Stomach (tissue), 19 donors: ENCODE results near the gene RBFOX1. TPM values are rescaled to one million over a fixed set of nuclear protein-coding genes. Genes with fewer than 3 reads are reported as not detected.

Experiments
- DNase-seq, 2 donors: peaks; one replicate each; pipeline versions ENCODE4 v3.0.0 to v3.0.0-alpha.2; 2013 to 2019
- H3K27ac ChIP-seq, 5 donors: fragments of 200-600 bp in 4 of 5; sonication (generic) in 4 of 5; one replicate each; pipeline ENCODE4 v1.5.1; 2013 to 2019; ENCODE audit warnings: mild to moderate bottlenecking in 1 of 5, moderate library complexity in 1 of 5
- H3K27me3 ChIP-seq, 3 donors: fragments of 200-600 bp; sonication (generic); one replicate each; pipeline ENCODE4 v1.5.1; 2017 to 2019; ENCODE audit warnings: mixed run types in 1 of 3
- H3K36me3 ChIP-seq, 4 donors: fragments of 200-600 bp; sonication (generic); 1 replicate in 3 of 4; 2 replicates in 1 of 4; pipeline ENCODE4 v1.5.1; 2016 to 2019
- H3K4me1 ChIP-seq, 4 donors: fragments of 200-600 bp; sonication (generic); one replicate each; pipeline ENCODE4 v1.5.1; 2016 to 2019
- H3K4me3 ChIP-seq, 4 donors: fragments of 200-600 bp; sonication (generic) in 3 of 4; one replicate each; pipeline ENCODE4 v1.5.1; 2016 to 2019; ENCODE audit warnings: mild to moderate bottlenecking in 1 of 4
- H3K9me3 ChIP-seq, 4 donors: fragments of 200-600 bp; sonication (generic); one replicate each; pipeline ENCODE4 v1.5.1; 2016 to 2019
- EP300 ChIP-seq: sonication (generic); formaldehyde crosslinking; IDR thresholded peaks from one replicate; pipeline ENCODE4 v1.6.1; 2017; ENCODE audit warnings: antibody characterized with exemption
- POLR2A ChIP-seq, 4 donors: fragments of 450-650 bp; IDR thresholded peaks; one replicate each; pipeline ENCODE4 v1.6.1; 2016; ENCODE audit warnings: antibody characterized with exemption in 4 of 4, control low read depth in 2 of 4, mild to moderate bottlenecking in 1 of 4, moderate library complexity in 1 of 4
- POLR2AphosphoS5 ChIP-seq, 3 donors: sonication (generic); formaldehyde crosslinking; IDR thresholded peaks; one replicate each; pipeline ENCODE4 v1.6.1; 2016; ENCODE audit warnings: antibody characterized with exemption in 3 of 3
- WGBS, 5 donors: extraction: QIAGEN DNeasy Blood & Tissue Kit in 3 of 5; methylation state at CpG; one replicate each; pipeline versions ENCODE4 v1.1.5 to v1.1.7; 2013 to 2018; 5-methylcytosine and 5-hydroxymethylcytosine counted together
- intact Hi-C: fragments of 100-400 bp; cut with DNase I; formaldehyde crosslinking; loops from one replicate; pipeline ENCODE4 v1.15.1; 2023; ENCODE audit warnings: low total_unique reads
- long read RNA-seq, 10 donors: transcript quantifications; one replicate each; lab custom pipeline, GENCODE V29; 2026
- polyA plus RNA-seq, 3 donors: library from polyadenylated mRNA; stranded (reverse); fragments of 200-250 nt; gene quantifications; one replicate each; pipeline ENCODE4 v1.2.3, GENCODE V29; 2013
- total RNA-seq, 5 donors: library from RNA; depleted of rRNA; stranded (reverse); fragments of >200 nt; gene quantifications; one replicate each; pipeline versions ENCODE4 v1.1.0 to v1.2.3, GENCODE V29; 2014 to 2016
- TF ChIP-seq, protein P1 (sequence below), 7 experiments: fragments of 450-650 bp in 4 of 7; fragments of 200-600 bp in 3 of 7; sonication (generic) in 3 of 7; IDR thresholded peaks; one replicate each; pipeline ENCODE4 v1.5.1; 2016 to 2019; ENCODE audit warnings: antibody characterized with exemption in 7 of 7, control low read depth in 2 of 7, mild to moderate bottlenecking in 1 of 7
- donor health status: healthy with polysubstance abuse.
- donor health status: Bipolar disorder and iron deficiency.
- donor health status: healthy.

Gene RBFOX1
- 10 to 100 TPM in 1 of 5 donors, under 1 TPM in 1, not detected in 3; 0.55 to 20.9 TPM for total RNA-seq
- under 1 TPM in 2 of 3 donors, not detected in 1; 0.03 to 0.15 TPM for polyA plus RNA-seq
- long read RNA-seq, donor 1 = 0 reads
- long read RNA-seq, donor 2 = 0 reads
- long read RNA-seq, donor 3 = 0 reads
- long read RNA-seq, donor 4 = 0 reads
- long read RNA-seq, donor 5 = 0 reads
- long read RNA-seq, donor 6 = 0 reads
- long read RNA-seq, donor 7 = 0 reads
- long read RNA-seq, donor 8 = 0 reads
- long read RNA-seq, donor 9 = 0 reads
- long read RNA-seq, donor 10 = 0 reads

DNA sequence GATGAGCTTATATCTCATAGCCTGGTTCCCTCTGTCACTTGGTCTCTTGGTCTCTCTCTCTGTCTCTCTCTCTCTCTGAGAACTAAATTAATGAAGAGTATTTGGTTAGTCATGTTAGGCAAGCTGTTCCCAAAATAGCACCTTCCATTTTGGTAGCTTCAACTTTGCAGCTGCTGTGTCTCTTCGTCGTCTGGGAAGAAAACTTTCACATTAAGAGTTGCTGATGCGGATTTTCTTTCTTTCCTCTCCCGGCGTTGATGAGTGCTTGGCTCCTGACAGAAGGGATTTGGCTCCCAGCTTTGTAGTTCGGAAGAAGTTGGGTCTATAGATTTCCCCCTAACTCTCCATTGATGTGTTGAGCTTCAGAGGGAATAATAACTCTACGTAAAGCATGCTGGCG is at the start of gene RBFOX1:
RBFOX1 (plus strand) TSS at position 235 of the 400 bp plus-strand sequence.
- Histone ChIP-seq H3K4me3 (no peak within 1 kb of the TSS), H3K27me3 (peaks cover 0 to 6% (median 0%) of the 10 kb centered on the region in 3 donors), H3K4me1 (no peaks in the 10 kb centered on the region), H3K9me3 (no peaks in the 10 kb centered on the region), H3K27ac (no peak within 1 kb of the TSS), H3K36me3 (no peaks in the 10 kb centered on the region)
- intact Hi-C loops = no loop called here
- WGBS, 5 donors = 65 to 81% (median 75%) methylated on average over 8 of the region's 8 CpGs
- TF ChIP-seq POLR2AphosphoS5 (IDR thresholded peaks at IDR 0.05) (no peak), POLR2A (IDR thresholded peaks at IDR 0.05) (no peak), EP300 (no peak)
- TF ChIP-seq, protein P1, sequence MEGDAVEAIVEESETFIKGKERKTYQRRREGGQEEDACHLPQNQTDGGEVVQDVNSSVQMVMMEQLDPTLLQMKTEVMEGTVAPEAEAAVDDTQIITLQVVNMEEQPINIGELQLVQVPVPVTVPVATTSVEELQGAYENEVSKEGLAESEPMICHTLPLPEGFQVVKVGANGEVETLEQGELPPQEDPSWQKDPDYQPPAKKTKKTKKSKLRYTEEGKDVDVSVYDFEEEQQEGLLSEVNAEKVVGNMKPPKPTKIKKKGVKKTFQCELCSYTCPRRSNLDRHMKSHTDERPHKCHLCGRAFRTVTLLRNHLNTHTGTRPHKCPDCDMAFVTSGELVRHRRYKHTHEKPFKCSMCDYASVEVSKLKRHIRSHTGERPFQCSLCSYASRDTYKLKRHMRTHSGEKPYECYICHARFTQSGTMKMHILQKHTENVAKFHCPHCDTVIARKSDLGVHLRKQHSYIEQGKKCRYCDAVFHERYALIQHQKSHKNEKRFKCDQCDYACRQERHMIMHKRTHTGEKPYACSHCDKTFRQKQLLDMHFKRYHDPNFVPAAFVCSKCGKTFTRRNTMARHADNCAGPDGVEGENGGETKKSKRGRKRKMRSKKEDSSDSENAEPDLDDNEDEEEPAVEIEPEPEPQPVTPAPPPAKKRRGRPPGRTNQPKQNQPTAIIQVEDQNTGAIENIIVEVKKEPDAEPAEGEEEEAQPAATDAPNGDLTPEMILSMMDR (IDR thresholded peaks at IDR 0.05) = no peak
- no peak for DNase-seq

DNA sequence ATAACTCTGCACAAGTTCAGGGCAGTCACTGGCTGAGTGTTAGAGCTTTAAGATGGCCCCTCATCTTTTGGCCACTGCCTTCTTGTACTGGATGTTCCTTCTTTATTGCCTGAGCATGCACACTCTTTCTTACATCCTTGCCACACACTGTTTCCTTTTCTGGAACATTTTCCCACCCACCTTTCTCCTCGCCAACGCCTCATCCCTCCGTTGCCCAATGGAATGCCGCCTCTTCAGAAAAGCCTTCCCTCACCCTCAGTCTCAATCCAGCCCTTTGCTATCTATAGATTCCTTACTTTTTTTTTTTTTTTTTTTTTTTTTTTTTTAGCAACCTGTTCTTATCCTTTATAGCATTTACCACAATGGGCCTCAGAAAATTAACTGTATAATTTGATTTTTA is 47.9 kb upstream of the RBFOX1 start:
- intact Hi-C loops = no loop called here
- TF ChIP-seq, protein P1 (IDR thresholded peaks at IDR 0.05) = no peak
- TF ChIP-seq POLR2AphosphoS5 (IDR thresholded peaks at IDR 0.05) = no peak
- TF ChIP-seq EP300 = no peak
- no peak for TF ChIP-seq POLR2A (IDR thresholded peaks at IDR 0.05)

DNA sequence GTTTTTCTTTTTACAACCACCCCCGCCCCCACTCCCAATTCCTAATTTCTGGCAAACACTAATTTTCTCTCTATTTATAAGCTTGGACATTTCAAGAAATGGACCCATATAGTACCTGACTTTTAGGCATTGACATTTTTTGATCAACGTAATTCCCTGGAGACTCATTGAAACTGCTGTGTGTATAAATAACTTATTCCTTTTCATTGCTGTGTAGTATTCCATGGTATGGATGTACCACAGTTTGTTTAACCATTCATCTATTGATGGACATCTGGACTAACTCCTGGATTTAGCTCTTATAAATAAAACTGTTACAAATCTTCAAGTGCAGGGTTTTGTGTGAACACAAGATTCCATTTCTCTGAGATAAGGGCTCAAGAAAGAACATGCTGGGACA is 47.1 kb upstream of the RBFOX1 start:
- TF ChIP-seq, protein P1 (IDR thresholded peaks at IDR 0.05) = no peak
- TF ChIP-seq POLR2AphosphoS5 (IDR thresholded peaks at IDR 0.05) (no peak), POLR2A (IDR thresholded peaks at IDR 0.05) (no peak), EP300 (no peak)
- Histone ChIP-seq H3K27me3 (no peaks in the 10 kb centered on the region), H3K4me1 (no peaks in the 10 kb centered on the region), H3K9me3 (peaks cover 0 to 20% (median 15%) of the 10 kb centered on the region in 4 donors), H3K36me3 (no peaks in the 10 kb centered on the region), H3K27ac (no peak overlapping the region), H3K4me3 (no peak overlapping the region)
- intact Hi-C loops = no loop called here
- WGBS, 5 donors = 76 to 91% (median 88%) methylated on average over 2 of the region's 2 CpGs
- no peak for DNase-seq

More for the DNA sequence above, 47.9 kb upstream of the RBFOX1 start:
- Histone ChIP-seq H3K4me3 (no peak overlapping the region), H3K36me3 (no peaks in the 10 kb centered on the region), H3K4me1 (no peaks in the 10 kb centered on the region), H3K27ac (no peak overlapping the region), H3K9me3 (peaks cover 0 to 20% (median 15%) of the 10 kb centered on the region in 4 donors), H3K27me3 (no peaks in the 10 kb centered on the region)
- 86 to 95% (median 93%) methylated on average over 4 of the region's 4 CpGs for WGBS, 5 donors
- DNase-seq = no peak

GRCh38 chr16:7289299-7289698 is 43.3 kb upstream of the RBFOX1 start:
- no peaks in the 10 kb centered on the region for H3K4me1 ChIP-seq
- WGBS, 5 donors = 87 to 96% (median 96%) methylated on average over 3 of the region's 3 CpGs
- TF ChIP-seq POLR2AphosphoS5 (IDR thresholded peaks at IDR 0.05) = no peak
- TF ChIP-seq POLR2A (IDR thresholded peaks at IDR 0.05) = no peak
- no peak for TF ChIP-seq EP300
- TF ChIP-seq, protein P1 (IDR thresholded peaks at IDR 0.05) = no peak
- DNase-seq = no peak
- no peak overlapping the region for H3K27ac ChIP-seq
- no peaks in the 10 kb centered on the region for H3K27me3 ChIP-seq
- no peaks in the 10 kb centered on the region for H3K36me3 ChIP-seq
- intact Hi-C loops = no loop called here
- H3K4me3 ChIP-seq = no peak overlapping the region
- peaks cover 0 to 20% (median 15%) of the 10 kb centered on the region in 4 donors for H3K9me3 ChIP-seq
